Measurements from ENCODE around the gene SCN5A.

- TF ChIP-seq EZH2 (IDR thresholded peaks at IDR 0.05; ENCODE audit: insufficient read depth, poor library complexity, severe bottlenecking) (no peak), EZH2phosphoT487 (IDR thresholded peaks at IDR 0.05; ENCODE audit: insufficient read depth, low read depth) (no peak)
Measured at GRCh38 chr3:38613426-38613825, 36.1 kb downstream of the SCN5A start.

Measured in GM23248 (cell line).